Measurements from ENCODE around the gene KRTAP4-12. TPM values are rescaled to one million over a fixed set of nuclear protein-coding genes. Genes with fewer than 3 reads are reported as not detected.

Gene KRTAP4-12
- polyA plus RNA-seq, 1 donor (not counting 4 experiments of a cell fraction or from before 2014, with no cell fraction given), result not detected

GRCh38 chr17:41151525-41151924 lies 27.5 kb upstream of the KRTAP4-12 start:
- Histone ChIP-seq H3K4me3 (ENCODE audit: control insufficient read depth in 2 of 3, extremely low read depth in 1 of 3, insufficient read depth in 2 of 3, low read depth in 1 of 3, low read length in 3 of 3) (no peak overlapping the region), H3K4me1 (ENCODE audit: control insufficient read depth, extremely low read depth, insufficient read depth, low read length) (no peaks in the 10 kb centered on the region), H4K20me1 (ENCODE audit: control insufficient read depth, extremely low read depth, insufficient read depth, low read length) (no peaks in the 10 kb centered on the region), H2AFZ (ENCODE audit: control insufficient read depth, low read length) (no peak overlapping the region), H3K79me2 (ENCODE audit: control insufficient read depth, insufficient read depth, low read length) (no peaks in the 10 kb centered on the region), H3K9ac (ENCODE audit: control insufficient read depth, extremely low read depth, insufficient read depth, low read length) (no peak overlapping the region), H3K36me3 (ENCODE audit: control insufficient read depth in 2 of 2, extremely low read depth in 1 of 2, insufficient read depth in 2 of 2, low read length in 2 of 2) (no peaks in the 10 kb centered on the region), H3K27me3 (ENCODE audit: control insufficient read depth, extremely low read depth, insufficient read depth, low read length) (no peaks in the 10 kb centered on the region), H3K9me1 (ENCODE audit: control insufficient read depth, extremely low read depth, insufficient read depth, low read length) (no peaks in the 10 kb centered on the region), H3K27ac (ENCODE audit: control insufficient read depth, insufficient read depth, low read length) (no peak overlapping the region), H3K4me2 (ENCODE audit: control insufficient read depth, extremely low read depth, insufficient read depth, low read depth, low read length) (no peak overlapping the region), H3K9me3 (ENCODE audit: control insufficient read depth, low read depth, low read length) (no peaks in the 10 kb centered on the region)
- no peak for FAIRE-seq
- TF ChIP-seq EZH2 (IDR thresholded peaks at IDR 0.05; ENCODE audit: low read length) (no peak), CTCF (optimal IDR thresholded peaks at IDR 0.05 in 1 of 3, IDR thresholded peaks at IDR 0.05 in 1 of 3, conservative IDR thresholded peaks at IDR 0.05 in 1 of 3; ENCODE audit: extremely low read depth in 1 of 3, insufficient read depth in 2 of 3, low read length in 3 of 3) (no peak)
- dilution Hi-C loops (cut with MboI; ENCODE audit: extremely low pct_ligation_motif_present, low sequenced_read_pairs), result no loop called here
- no peak for DNase-seq (ENCODE audit: low read depth, low spot score)

- Histone ChIP-seq H2AFZ (ENCODE audit: control insufficient read depth, low read length) (no peak overlapping the region), H3K36me3 (ENCODE audit: control insufficient read depth in 2 of 2, extremely low read depth in 1 of 2, insufficient read depth in 2 of 2, low read length in 2 of 2) (no peaks in the 10 kb centered on the region), H3K9ac (ENCODE audit: control insufficient read depth, extremely low read depth, insufficient read depth, low read length) (no peak overlapping the region), H3K79me2 (ENCODE audit: control insufficient read depth, insufficient read depth, low read length) (no peaks in the 10 kb centered on the region), H3K9me1 (ENCODE audit: control insufficient read depth, extremely low read depth, insufficient read depth, low read length) (no peaks in the 10 kb centered on the region), H3K4me2 (ENCODE audit: control insufficient read depth, extremely low read depth, insufficient read depth, low read depth, low read length) (no peak overlapping the region), H3K4me3 (ENCODE audit: control insufficient read depth in 2 of 3, extremely low read depth in 1 of 3, insufficient read depth in 2 of 3, low read depth in 1 of 3, low read length in 3 of 3) (no peak overlapping the region), H3K27ac (ENCODE audit: control insufficient read depth, insufficient read depth, low read length) (no peak overlapping the region), H3K27me3 (ENCODE audit: control insufficient read depth, extremely low read depth, insufficient read depth, low read length) (no peaks in the 10 kb centered on the region), H3K9me3 (ENCODE audit: control insufficient read depth, low read depth, low read length) (no peaks in the 10 kb centered on the region), H3K4me1 (ENCODE audit: control insufficient read depth, extremely low read depth, insufficient read depth, low read length) (no peaks in the 10 kb centered on the region), H4K20me1 (ENCODE audit: control insufficient read depth, extremely low read depth, insufficient read depth, low read length) (no peaks in the 10 kb centered on the region)
- FAIRE-seq (no peak), DNase-seq (ENCODE audit: low read depth, low spot score) (no peak)
- dilution Hi-C loops (cut with MboI; ENCODE audit: extremely low pct_ligation_motif_present, low sequenced_read_pairs), result no loop called here
- TF ChIP-seq CTCF (optimal IDR thresholded peaks at IDR 0.05 in 1 of 3, IDR thresholded peaks at IDR 0.05 in 1 of 3, conservative IDR thresholded peaks at IDR 0.05 in 1 of 3; ENCODE audit: extremely low read depth in 1 of 3, insufficient read depth in 2 of 3, low read length in 3 of 3) (no peak), EZH2 (IDR thresholded peaks at IDR 0.05; ENCODE audit: low read length) (no peak)
These were observed 26.0 kb upstream of the KRTAP4-12 start for GRCh38 chr17:41150026-41150425.
